CD14-positive monocyte (primary cell): ENCODE results near the gene MYRFL. TPM values are rescaled to one million over a fixed set of nuclear protein-coding genes. Genes with fewer than 3 reads are reported as not detected.
A peak's percentile ranks its signal among the peaks of the same experiment; 100 is the strongest.

Experiments
- DNase-seq, 3 donors: peaks; one replicate each; pipeline ENCODE4 v3.0.0-alpha.2; 2011 to 2022
- H2AFZ ChIP-seq: 2 replicates; pipeline ENCODE4 v1.6.0; 2012; ENCODE audit warnings: mild to moderate bottlenecking, low read depth, low read length, inconsistent platforms; ENCODE audit not compliant: insufficient read depth, poor library complexity, severe bottlenecking
- H3K27ac ChIP-seq, 2 donors: 1 replicate in 1 of 2; 2 replicates in 1 of 2; pipeline ENCODE4 v1.5.1; 2012 to 2013; ENCODE audit warnings: low read length in 2 of 2, control low read depth in 1 of 2, inconsistent platforms in 1 of 2, low read depth in 1 of 2, mild to moderate bottlenecking in 1 of 2
- H3K27me3 ChIP-seq, 2 donors: one replicate each; pipeline versions ENCODE4 v1.6.0 to v1.6.1; 2011 to 2013; ENCODE audit warnings: low read length in 2 of 2; ENCODE audit not compliant: control insufficient read depth in 2 of 2, insufficient read depth in 2 of 2
- H3K36me3 ChIP-seq, 2 donors: replicated peaks in 1 of 2; 1 replicate in 1 of 2; 2 replicates in 1 of 2; pipeline versions ENCODE4 v1.5.1 to v1.6.1; 2012 to 2013; ENCODE audit warnings: low read length in 2 of 2, control low read depth in 1 of 2, inconsistent platforms in 1 of 2, mild to moderate bottlenecking in 1 of 2; ENCODE audit not compliant: insufficient read depth in 2 of 2, control insufficient read depth in 1 of 2
- H3K4me1 ChIP-seq, 2 donors: 1 replicate in 1 of 2; 2 replicates in 1 of 2; pipeline versions ENCODE4 v1.5.1 to v1.6.1; 2012 to 2013; ENCODE audit warnings: low read length in 2 of 2, control low read depth in 1 of 2, inconsistent platforms in 1 of 2, mild to moderate bottlenecking in 1 of 2, moderate library complexity in 1 of 2; ENCODE audit not compliant: insufficient read depth in 2 of 2, control insufficient read depth in 1 of 2
- H3K4me2 ChIP-seq: replicated peaks from 2 replicates; pipeline ENCODE3; 2012; ENCODE audit warnings: low read length, moderate library complexity, mild to moderate bottlenecking; ENCODE audit not compliant: poor library complexity, severe bottlenecking; ENCODE audit errors: extremely low read depth
- H3K4me3 ChIP-seq, 3 experiments: fragments of 200-600 bp in 1 of 3; sonication (generic) in 1 of 3; replicated peaks in 1 of 3; 1 replicate in 2 of 3; 2 replicates in 1 of 3; pipeline ENCODE4 v1.5.1; 2011 to 2013; ENCODE audit warnings: low read length in 3 of 3, mild to moderate bottlenecking in 3 of 3, control low read depth in 2 of 3, low read depth in 2 of 3, inconsistent platforms in 1 of 3, moderate library complexity in 1 of 3
- H3K79me2 ChIP-seq: 2 replicates; pipeline ENCODE4 v1.6.0; 2012; ENCODE audit warnings: mild to moderate bottlenecking, control low read depth, inconsistent platforms, low read length, moderate library complexity; ENCODE audit not compliant: insufficient read depth
- H3K9ac ChIP-seq: 2 replicates; pipeline ENCODE4 v1.6.0; 2017; ENCODE audit warnings: low read length, mild to moderate bottlenecking; ENCODE audit not compliant: insufficient read depth, poor library complexity, severe bottlenecking
- H3K9me3 ChIP-seq, 2 donors: replicated peaks in 1 of 2; 1 replicate in 1 of 2; 2 replicates in 1 of 2; pipeline versions ENCODE4 v1.5.1 to v1.6.1; 2012 to 2013; ENCODE audit warnings: low read length in 2 of 2, control low read depth in 1 of 2; ENCODE audit not compliant: control insufficient read depth in 1 of 2, insufficient read depth in 1 of 2
- H4K20me1 ChIP-seq: 2 replicates; pipeline ENCODE4 v1.6.0; 2012; ENCODE audit warnings: mild to moderate bottlenecking, low read length, control low read depth, moderate library complexity; ENCODE audit not compliant: insufficient read depth
- H3K27ac Mint-ChIP-seq, 7 donors: one replicate each; pipeline ENCODE4 v1.8.0; 2020; ENCODE audit warnings: mild to moderate bottlenecking in 7 of 7, mixed read lengths in 7 of 7, moderate library complexity in 6 of 7, inconsistent platforms in 2 of 7
- H3K27me3 Mint-ChIP-seq, 3 donors: one replicate each; pipeline ENCODE4 v1.8.0; 2021 to 2022; ENCODE audit warnings: low read depth in 3 of 3, mild to moderate bottlenecking in 3 of 3, mixed read lengths in 3 of 3, moderate library complexity in 3 of 3, inconsistent platforms in 1 of 3
- H3K36me3 Mint-ChIP-seq, 2 donors: one replicate each; pipeline ENCODE4 v1.8.0; 2020; ENCODE audit warnings: mixed read lengths in 2 of 2, inconsistent platforms in 1 of 2, mild to moderate bottlenecking in 1 of 2
- H3K4me1 Mint-ChIP-seq: one replicate; pipeline ENCODE4 v1.8.0; 2020; ENCODE audit warnings: mild to moderate bottlenecking, mixed read lengths
- H3K4me3 Mint-ChIP-seq, 2 donors: one replicate each; pipeline ENCODE4 v1.8.0; 2020; ENCODE audit warnings: mild to moderate bottlenecking in 2 of 2, mixed read lengths in 2 of 2, moderate library complexity in 1 of 2
- H3K9me3 Mint-ChIP-seq, 7 donors: one replicate each; pipeline ENCODE4 v1.8.0; 2020 to 2022; ENCODE audit warnings: mixed read lengths in 7 of 7, mild to moderate bottlenecking in 6 of 7, moderate library complexity in 6 of 7, inconsistent platforms in 2 of 7
- WGBS: methylation state at CpG from one replicate; pipeline ENCODE4 v1.1.5; 2013; ENCODE audit warnings: missing lambda C conversion rate; ENCODE audit not compliant: insufficient coverage; 5-methylcytosine and 5-hydroxymethylcytosine counted together
- intact Hi-C, 2 donors: fragments of 100-400 bp; cut with micrococcal nuclease; formaldehyde crosslinking; loops; one replicate each; pipeline versions ENCODE4 v1.15.0 to v1.15.1; 2023
- polyA plus RNA-seq, 3 donors: library from polyadenylated mRNA; depleted of rRNA in 1 of 3; unstranded in 2 of 3; stranded (reverse) in 1 of 3; fragments of 300-500 nt in 2 of 3; fragments of >200 nt in 1 of 3; fragmentation: Illumina TruSeq in 2 of 3; gene quantifications; 1 replicate in 2 of 3; 2 replicates in 1 of 3; pipeline ENCODE4 v1.2.3, GENCODE V29; 2012 to 2021
- TF ChIP-seq, protein P1 (sequence below): fragments of 200-600 bp; IDR thresholded peaks from one replicate; pipeline ENCODE4 v1.8.0; 2022; ENCODE audit warnings: antibody characterized with exemption, mild to moderate bottlenecking

MYRFL gene
- polyA plus RNA-seq, 3 donors = not detected

DNA sequence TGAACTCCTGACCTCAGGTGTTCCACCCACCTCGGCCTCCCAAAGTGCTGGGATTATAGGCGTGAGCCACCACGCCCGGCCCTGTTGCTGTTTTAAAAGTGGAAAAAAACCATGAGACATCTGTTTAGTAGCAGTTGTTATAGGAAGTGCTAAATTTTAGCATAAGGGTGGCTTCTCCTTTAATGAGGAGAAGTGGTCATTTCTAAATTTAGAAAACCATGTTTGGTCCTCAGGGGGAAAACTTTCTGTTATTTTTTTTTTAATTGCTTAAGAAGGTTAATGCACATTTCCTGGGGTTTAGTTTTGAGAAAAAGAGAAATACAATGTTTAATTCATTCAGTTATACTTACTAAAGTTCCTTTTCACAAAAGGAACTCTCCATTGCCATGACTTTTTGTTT lies 102.1 kb downstream of the MYRFL start:
- intact Hi-C loops = no loop called here
- Histone ChIP-seq H3K27me3 (no peaks in the 10 kb centered on the region), H3K4me1 (peaks cover 26 to 29% of the 10 kb centered on the region in 2 donors), H4K20me1 (no peaks in the 10 kb centered on the region), H3K27ac (peak overlapping the region; percentile 74 to 77), H3K4me2 (peak overlapping the region; percentile 30), H2AFZ (no peak overlapping the region), H3K9ac (no peak overlapping the region), H3K36me3 (no peaks in the 10 kb centered on the region), H3K4me3 (peak overlapping the region in 1 of 3 experiments; percentile 26), H3K9me3 (no peaks in the 10 kb centered on the region), H3K79me2 (no peaks in the 10 kb centered on the region)
- no peaks in the 10 kb centered on the region for H3K27me3 Mint-ChIP-seq
- H3K4me3 Mint-ChIP-seq = peak overlapping the region in 1 of 2 donors; percentile 50
- TF ChIP-seq, protein P1, sequence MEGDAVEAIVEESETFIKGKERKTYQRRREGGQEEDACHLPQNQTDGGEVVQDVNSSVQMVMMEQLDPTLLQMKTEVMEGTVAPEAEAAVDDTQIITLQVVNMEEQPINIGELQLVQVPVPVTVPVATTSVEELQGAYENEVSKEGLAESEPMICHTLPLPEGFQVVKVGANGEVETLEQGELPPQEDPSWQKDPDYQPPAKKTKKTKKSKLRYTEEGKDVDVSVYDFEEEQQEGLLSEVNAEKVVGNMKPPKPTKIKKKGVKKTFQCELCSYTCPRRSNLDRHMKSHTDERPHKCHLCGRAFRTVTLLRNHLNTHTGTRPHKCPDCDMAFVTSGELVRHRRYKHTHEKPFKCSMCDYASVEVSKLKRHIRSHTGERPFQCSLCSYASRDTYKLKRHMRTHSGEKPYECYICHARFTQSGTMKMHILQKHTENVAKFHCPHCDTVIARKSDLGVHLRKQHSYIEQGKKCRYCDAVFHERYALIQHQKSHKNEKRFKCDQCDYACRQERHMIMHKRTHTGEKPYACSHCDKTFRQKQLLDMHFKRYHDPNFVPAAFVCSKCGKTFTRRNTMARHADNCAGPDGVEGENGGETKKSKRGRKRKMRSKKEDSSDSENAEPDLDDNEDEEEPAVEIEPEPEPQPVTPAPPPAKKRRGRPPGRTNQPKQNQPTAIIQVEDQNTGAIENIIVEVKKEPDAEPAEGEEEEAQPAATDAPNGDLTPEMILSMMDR = no peak
- WGBS = 0% methylated on average over 2 of the region's 4 CpGs
- peak; percentile 16 to 34 (median 28) for DNase-seq
- H3K4me1 Mint-ChIP-seq = peaks cover 33% of the 10 kb centered on the region
- no peaks in the 10 kb centered on the region for H3K36me3 Mint-ChIP-seq
- peak overlapping the region; percentile 73 to 93 (median 90) for H3K27ac Mint-ChIP-seq
- H3K9me3 Mint-ChIP-seq = no peaks in the 10 kb centered on the region

DNA sequence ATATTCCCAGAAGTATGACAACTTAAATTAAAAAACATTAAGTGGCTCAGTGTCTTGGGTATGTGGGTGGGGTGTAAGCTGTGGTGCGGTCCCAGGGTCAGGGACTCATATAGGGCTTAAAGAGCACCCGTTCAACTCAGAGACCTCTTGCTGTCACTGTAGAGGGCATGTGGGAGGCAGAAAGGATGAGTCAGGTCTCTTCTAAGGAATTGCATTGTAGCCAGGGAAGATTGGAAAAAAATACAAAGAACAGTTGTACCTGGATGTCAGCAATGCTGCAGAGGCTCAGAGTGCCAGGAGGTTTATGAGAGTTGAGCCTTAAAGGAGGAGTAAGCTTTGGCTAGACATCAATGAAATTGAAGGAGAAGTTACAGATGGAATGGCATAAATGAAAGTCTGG lies 104.1 kb downstream of the MYRFL start:
- H3K9ac ChIP-seq = no peak overlapping the region
- H3K4me3 ChIP-seq = no peak overlapping the region
- H3K79me2 ChIP-seq = no peaks in the 10 kb centered on the region
- no peaks in the 10 kb centered on the region for H3K27me3 Mint-ChIP-seq
- H3K27ac Mint-ChIP-seq = peak overlapping the region in 1 of 7 donors; percentile 35
- no peaks in the 10 kb centered on the region for H3K27me3 ChIP-seq
- no peaks in the 10 kb centered on the region for H4K20me1 ChIP-seq
- H3K27ac ChIP-seq = no peak overlapping the region
- no peak overlapping the region for H3K4me2 ChIP-seq
- H2AFZ ChIP-seq = peak overlapping the region; percentile 21
- no peaks in the 10 kb centered on the region for H3K9me3 ChIP-seq
- 92% methylated on average over 2 of the region's 2 CpGs for WGBS
- H3K36me3 ChIP-seq = no peaks in the 10 kb centered on the region
- no peak overlapping the region for H3K4me3 Mint-ChIP-seq
- no peaks in the 10 kb centered on the region for H3K36me3 Mint-ChIP-seq
- TF ChIP-seq, protein P1 = no peak
- no peak for DNase-seq
- no peaks in the 10 kb centered on the region for H3K9me3 Mint-ChIP-seq
- peaks cover 33% of the 10 kb centered on the region for H3K4me1 Mint-ChIP-seq
- H3K4me1 ChIP-seq = peaks cover 26 to 29% of the 10 kb centered on the region in 2 donors
- intact Hi-C loops = no loop called here
